Embryonic facial prominence (tissue), 1 donor: ENCODE data around the gene TMEM190.

Experiments
- DNase-seq: peaks from one replicate; pipeline ENCODE4 v3.0.0-alpha.2; 2016; ENCODE audit errors: extremely low spot score

The TMEM190 gene

GRCh38 chr19:55352040-55352439 lies 24.6 kb upstream of the TMEM190 start:
- DNase-seq: no peak

- DNase-seq: no peak
Observed at GRCh38 chr19:55352549-55353145, 24.0 kb upstream of the TMEM190 start.

- DNase-seq: no peak
Observed at GRCh38 chr19:55353356-55353802, 23.2 kb upstream of the TMEM190 start.

GRCh38 chr19:55353803-55354697 lies 22.6 kb upstream of the TMEM190 start:
- peak; percentile 40 for DNase-seq

- no peak for DNase-seq
Observed at GRCh38 chr19:55354698-55355212, 21.9 kb upstream of the TMEM190 start, which contains the start of gene COX6B2. Gene COX6B2 (minus strand): TSS chr19:55354719. CDS start chr19:55354521, 198 bp downstream.

GRCh38 chr19:55355213-55355821 lies 21.3 kb upstream of the TMEM190 start:
- no peak for DNase-seq

- DNase-seq: no peak
Observed at GRCh38 chr19:55358493-55358892, 18.1 kb upstream of the TMEM190 start.

- no peak for DNase-seq
Observed at GRCh38 chr19:55358943-55359908, 17.4 kb upstream of the TMEM190 start.

GRCh38 chr19:55360902-55361301 lies 15.7 kb upstream of the TMEM190 start:
- no peak for DNase-seq

- no peak for DNase-seq
Observed at GRCh38 chr19:55362174-55362989, 14.2 kb upstream of the TMEM190 start.

- no peak for DNase-seq
Observed at GRCh38 chr19:55362990-55363716, 13.5 kb upstream of the TMEM190 start, which contains the start of gene GARIN5B. Gene GARIN5B (minus strand): TSS chr19:55363260. CDS start chr19:55363066, 194 bp downstream.

- DNase-seq: no peak
Observed at GRCh38 chr19:55365245-55365644, 11.4 kb upstream of the TMEM190 start.

GRCh38 chr19:55365964-55366363 lies 10.7 kb upstream of the TMEM190 start:
- no peak for DNase-seq

- no peak for DNase-seq
Observed at GRCh38 chr19:55366790-55367189, 9.8 kb upstream of the TMEM190 start.

GRCh38 chr19:55368106-55368505 lies 8.5 kb upstream of the TMEM190 start:
- DNase-seq: no peak

GRCh38 chr19:55368701-55369563 lies 7.7 kb upstream of the TMEM190 start:
- no peak for DNase-seq

GRCh38 chr19:55369653-55370304 lies 6.8 kb upstream of the TMEM190 start:
- DNase-seq: no peak
